ENCODE results near the gene MTA1. TPM values are rescaled to one million over a fixed set of nuclear protein-coding genes. Genes with fewer than 3 reads are reported as not detected.

The MTA1 gene
- total and polyA plus RNA-seq, 7 donors = 22.6 to 48.6 (median 41.1) TPM

GRCh38 chr14:105455086-105455640, 35.5 kb downstream of the MTA1 start:
- Histone ChIP-seq H3K36me3 (ENCODE audit: insufficient read depth in 1 of 2, low read depth in 1 of 2) (peaks cover 6 to 77% of the 10 kb centered on the region in 2 donors), H3K4me1 (no peaks in the 10 kb centered on the region), H3K27me3 (ENCODE audit: insufficient read depth in 3 of 3, low read length in 2 of 3) (no peaks in the 10 kb centered on the region), H3K27ac (no peak overlapping the region), H3K9me3 (no peaks in the 10 kb centered on the region), H3K4me3 (no peak overlapping the region)
- DNase-seq = no peak
- TF ChIP-seq, protein P1, sequence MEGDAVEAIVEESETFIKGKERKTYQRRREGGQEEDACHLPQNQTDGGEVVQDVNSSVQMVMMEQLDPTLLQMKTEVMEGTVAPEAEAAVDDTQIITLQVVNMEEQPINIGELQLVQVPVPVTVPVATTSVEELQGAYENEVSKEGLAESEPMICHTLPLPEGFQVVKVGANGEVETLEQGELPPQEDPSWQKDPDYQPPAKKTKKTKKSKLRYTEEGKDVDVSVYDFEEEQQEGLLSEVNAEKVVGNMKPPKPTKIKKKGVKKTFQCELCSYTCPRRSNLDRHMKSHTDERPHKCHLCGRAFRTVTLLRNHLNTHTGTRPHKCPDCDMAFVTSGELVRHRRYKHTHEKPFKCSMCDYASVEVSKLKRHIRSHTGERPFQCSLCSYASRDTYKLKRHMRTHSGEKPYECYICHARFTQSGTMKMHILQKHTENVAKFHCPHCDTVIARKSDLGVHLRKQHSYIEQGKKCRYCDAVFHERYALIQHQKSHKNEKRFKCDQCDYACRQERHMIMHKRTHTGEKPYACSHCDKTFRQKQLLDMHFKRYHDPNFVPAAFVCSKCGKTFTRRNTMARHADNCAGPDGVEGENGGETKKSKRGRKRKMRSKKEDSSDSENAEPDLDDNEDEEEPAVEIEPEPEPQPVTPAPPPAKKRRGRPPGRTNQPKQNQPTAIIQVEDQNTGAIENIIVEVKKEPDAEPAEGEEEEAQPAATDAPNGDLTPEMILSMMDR (IDR thresholded peaks at IDR 0.05) = no peak
- intact Hi-C loops (cut with DNase I) = no loop called here
- WGBS, 3 donors = 92% methylated on average over 22 of the region's 22 CpGs
- no peak for ATAC-seq

- Histone ChIP-seq H3K27me3 (ENCODE audit: insufficient read depth in 3 of 3, low read length in 2 of 3) (no peaks in the 10 kb centered on the region), H3K4me3 (no peak overlapping the region), H3K27ac (no peak overlapping the region), H3K4me1 (no peaks in the 10 kb centered on the region), H3K36me3 (ENCODE audit: insufficient read depth in 1 of 2, low read depth in 1 of 2) (peaks cover 6 to 77% of the 10 kb centered on the region in 2 donors), H3K9me3 (no peaks in the 10 kb centered on the region)
- 89 to 95% (median 90%) methylated on average over 19 to 22 of the region's 22 CpGs for WGBS, 3 donors
- no peak for ATAC-seq
- no peak for DNase-seq
- TF ChIP-seq, protein P1 (IDR thresholded peaks at IDR 0.05) = no peak
- intact Hi-C loops (cut with DNase I) = no loop called here
Measured at GRCh38 chr14:105455766-105456660, 36.4 kb downstream of the MTA1 start.

DNA sequence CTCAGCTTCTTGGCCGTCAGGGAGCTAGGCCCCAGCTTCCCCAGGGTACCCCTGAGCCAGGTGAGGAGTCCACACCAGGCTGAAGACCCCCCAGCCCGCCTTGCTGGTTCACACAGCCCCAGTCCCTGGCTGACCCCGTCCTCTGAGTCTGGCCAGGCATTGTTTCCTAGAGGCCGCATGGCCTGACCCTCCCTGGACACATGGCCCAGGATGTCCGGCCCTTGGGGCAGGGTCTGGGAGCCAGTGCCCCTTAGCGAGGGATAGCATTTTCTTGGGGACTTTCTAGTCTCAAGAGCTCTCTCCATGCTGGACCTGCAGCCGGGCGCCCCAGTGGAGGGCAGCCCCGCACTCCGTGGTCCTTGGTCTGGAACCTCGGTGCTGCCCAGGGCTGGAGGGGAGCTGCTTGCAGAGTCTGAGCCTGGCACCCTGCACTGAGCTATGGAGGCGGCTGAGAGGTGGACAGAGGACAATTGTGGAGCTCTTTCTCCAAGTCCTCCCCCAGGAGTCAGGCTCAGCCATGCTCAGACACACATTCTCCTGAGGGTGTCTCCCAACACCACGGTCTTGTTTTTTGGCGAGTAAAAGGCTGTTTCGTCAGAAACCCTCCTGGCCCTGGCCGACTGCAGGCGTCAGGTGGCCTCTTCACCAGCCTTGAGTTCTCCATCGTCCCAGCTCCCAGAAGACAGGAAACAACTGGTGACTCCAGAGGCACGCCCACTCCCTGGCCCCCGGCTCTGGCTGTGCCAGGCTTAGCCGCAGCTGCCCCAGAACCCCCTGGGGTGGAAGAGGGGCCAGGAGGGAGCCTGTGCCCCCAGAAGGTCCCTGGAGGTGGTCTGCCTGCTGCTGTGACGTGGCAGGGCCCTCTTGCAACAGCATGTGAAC, 37.4 kb downstream of the MTA1 start:
- Histone ChIP-seq H3K27me3 (ENCODE audit: insufficient read depth in 3 of 3, low read length in 2 of 3) (no peaks in the 10 kb centered on the region), H3K4me3 (no peak overlapping the region), H3K4me1 (no peaks in the 10 kb centered on the region), H3K27ac (no peak overlapping the region), H3K36me3 (ENCODE audit: insufficient read depth in 1 of 2, low read depth in 1 of 2) (peaks cover 6 to 80% of the 10 kb centered on the region in 2 donors), H3K9me3 (no peaks in the 10 kb centered on the region)
- intact Hi-C loops (cut with DNase I) = no loop called here
- TF ChIP-seq, protein P1 (IDR thresholded peaks at IDR 0.05) = no peak
- DNase-seq (no peak), ATAC-seq (peak; percentile 15 to 64 (median 42))
- 69 to 75% (median 71%) methylated on average over 22 of the region's 22 CpGs for WGBS, 3 donors

DNA sequence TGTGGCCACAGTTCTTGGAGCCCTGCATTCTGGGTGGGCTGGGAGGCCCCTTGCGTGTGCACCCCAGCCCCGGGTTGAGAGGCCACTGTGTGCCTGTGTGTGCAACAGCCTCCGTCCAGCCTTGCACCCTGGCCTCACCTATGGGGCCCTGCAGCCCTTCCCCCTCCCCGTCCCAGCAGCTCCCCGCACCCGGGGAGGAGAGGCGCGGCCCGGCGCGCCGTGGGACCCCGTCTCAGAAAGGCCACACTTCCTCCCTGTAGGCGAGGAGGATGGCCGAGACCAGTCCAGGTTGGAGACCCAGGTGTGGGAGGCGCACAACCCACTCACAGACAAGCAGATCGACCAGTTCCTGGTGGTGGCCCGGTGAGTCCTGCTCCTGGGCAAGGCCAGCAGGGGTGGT, 38.4 kb downstream of the MTA1 start:
- TF ChIP-seq, protein P1 (IDR thresholded peaks at IDR 0.05) = no peak
- no peaks in the 10 kb centered on the region for H3K27me3 ChIP-seq (ENCODE audit: insufficient read depth in 3 of 3, low read length in 2 of 3)
- no peak overlapping the region for H3K4me3 ChIP-seq
- peaks cover 6 to 80% of the 10 kb centered on the region in 2 donors for H3K36me3 ChIP-seq (ENCODE audit: insufficient read depth in 1 of 2, low read depth in 1 of 2)
- intact Hi-C loops (cut with DNase I) = no loop called here
- DNase-seq (no peak), ATAC-seq (no peak)
- 86 to 96% (median 89%) methylated on average over 16 to 18 of the region's 18 CpGs for WGBS, 3 donors
- H3K9me3 ChIP-seq = no peaks in the 10 kb centered on the region
- no peak overlapping the region for H3K27ac ChIP-seq
- no peaks in the 10 kb centered on the region for H3K4me1 ChIP-seq

Data from psoas muscle (tissue), 8 donors.